Pulmonary artery endothelial cell (primary cell): ENCODE data around the gene PKNOX2. TPM values are rescaled to one million over a fixed set of nuclear protein-coding genes. Genes with fewer than 3 reads are reported as not detected.

ENCODE experiments used
- DNase-seq: peaks from one replicate; pipeline ENCODE4 v3.0.0-alpha.2; 2011; ENCODE audit warnings: low read depth, low spot score
- total RNA-seq: library from RNA; depleted of rRNA; stranded (reverse); fragments of >200 nt; gene quantifications from 2 replicates; pipeline ENCODE4 v1.2.3, GENCODE V29; 2014

Gene PKNOX2
- total RNA-seq, 1 donor from 2014 or later = not detected

GRCh38 chr11:125465255-125465654 is 300.7 kb downstream of the PKNOX2 start:
- DNase-seq = no peak

- DNase-seq = no peak
Measured at GRCh38 chr11:125465701-125466100, 301.1 kb downstream of the PKNOX2 start.

GRCh38 chr11:125468025-125468424 is 303.5 kb downstream of the PKNOX2 start:
- DNase-seq = no peak

GRCh38 chr11:125468852-125469251 is 304.3 kb downstream of the PKNOX2 start:
- no peak for DNase-seq

GRCh38 chr11:125470355-125470754 is 305.8 kb downstream of the PKNOX2 start:
- DNase-seq = no peak

- no peak for DNase-seq
Measured at GRCh38 chr11:125476721-125477120, 312.2 kb downstream of the PKNOX2 start.

- DNase-seq = no peak
Measured at GRCh38 chr11:125479137-125479536, 314.6 kb downstream of the PKNOX2 start.

- DNase-seq = no peak
Measured at GRCh38 chr11:125481531-125481930, 317.0 kb downstream of the PKNOX2 start.

Other genes with a start within 250 kb of the PKNOX2 start
- gene HEPN1, start 245.5 kb upstream of the PKNOX2 start, total RNA-seq = 0.11 TPM in 1 of 2 replicates, not detected in the other
- not detected in 2 replicates for gene HEPACAM, start 228.7 kb upstream of the PKNOX2 start, total RNA-seq
- gene CCDC15, start 210.5 kb upstream of the PKNOX2 start, total RNA-seq = 2.6 and 3.0 TPM in 2 replicates
- gene SLC37A2, start 101.4 kb upstream of the PKNOX2 start, total RNA-seq = 0.53 and 0.67 TPM in 2 replicates
- gene TMEM218, start 53.1 kb upstream of the PKNOX2 start, total RNA-seq = 19.6 and 27.6 TPM in 2 replicates